HG03066 (cell line): Measurements from ENCODE around the gene ANTXR2.
"Not testable (repeated sequence)": the region's sequence is repeated elsewhere in the genome, so short reads cannot be mapped to it uniquely, and the experiment has no call there.

Experiments used
- ATAC-seq: cut with Tn5 transposase; IDR thresholded peaks from one replicate; pipeline ENCODE4 v1.9.1; 2021; ENCODE audit warnings: low read depth; ENCODE audit not compliant: unreplicated experiment

Gene ANTXR2

DNA sequence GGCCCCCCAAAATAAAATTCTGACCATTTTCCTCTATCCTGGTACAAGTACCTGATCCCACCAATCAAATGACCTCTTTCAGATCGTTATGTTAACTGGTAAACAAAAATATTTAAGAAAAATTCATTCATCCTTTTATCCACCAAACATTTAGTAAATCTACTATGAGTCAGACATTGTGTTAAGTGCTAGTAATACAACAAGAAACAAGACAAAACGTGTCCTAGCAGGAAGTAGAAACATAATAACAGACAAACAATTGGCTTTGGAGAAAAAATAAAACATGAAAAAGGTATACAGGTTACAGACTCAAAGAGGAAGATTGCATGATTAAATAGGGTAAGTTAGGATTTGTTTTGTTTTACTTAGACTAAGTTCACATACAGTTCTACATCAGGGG, 43.7 kb downstream of the ANTXR2 start:
- ATAC-seq, result no peak

DNA sequence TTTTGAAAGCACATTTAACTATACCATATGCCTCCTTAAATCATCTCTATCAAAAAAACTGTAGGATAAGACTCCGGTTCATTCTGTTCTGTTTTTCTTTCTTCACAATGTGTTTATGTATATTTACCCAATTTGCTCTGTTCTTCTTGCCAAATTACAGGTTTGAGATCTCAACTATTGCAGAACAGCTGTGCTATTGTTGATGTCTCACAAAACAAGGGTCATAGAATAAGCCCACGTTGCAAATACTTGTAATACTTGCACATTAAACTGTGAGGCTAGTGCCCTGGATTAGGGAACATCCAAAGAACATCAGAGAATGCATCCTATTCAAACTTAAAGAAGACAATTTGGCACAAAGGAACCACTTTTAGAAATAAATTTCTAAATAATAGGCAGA, 45.4 kb downstream of the ANTXR2 start:
- no peak for ATAC-seq

DNA sequence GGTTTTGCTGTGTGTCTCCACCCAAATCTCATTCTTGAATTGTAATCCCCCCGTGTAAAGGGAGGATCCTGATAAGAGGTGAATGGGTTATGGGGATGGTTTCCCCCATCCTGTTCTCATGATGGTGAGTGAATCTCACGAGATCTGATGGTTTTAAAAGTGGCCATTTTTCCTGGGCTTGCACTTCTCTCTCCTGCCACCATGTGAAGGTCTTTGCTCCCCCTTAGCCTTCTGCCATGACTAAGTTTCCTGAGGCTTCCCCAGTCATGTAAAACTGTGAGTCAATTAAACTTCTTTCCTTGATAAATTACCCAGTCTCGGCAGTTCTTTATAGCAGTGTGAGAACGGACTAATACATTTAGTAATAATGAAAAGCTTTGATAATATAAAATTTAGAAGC, 46.9 kb downstream of the ANTXR2 start:
- ATAC-seq, result no peak

DNA sequence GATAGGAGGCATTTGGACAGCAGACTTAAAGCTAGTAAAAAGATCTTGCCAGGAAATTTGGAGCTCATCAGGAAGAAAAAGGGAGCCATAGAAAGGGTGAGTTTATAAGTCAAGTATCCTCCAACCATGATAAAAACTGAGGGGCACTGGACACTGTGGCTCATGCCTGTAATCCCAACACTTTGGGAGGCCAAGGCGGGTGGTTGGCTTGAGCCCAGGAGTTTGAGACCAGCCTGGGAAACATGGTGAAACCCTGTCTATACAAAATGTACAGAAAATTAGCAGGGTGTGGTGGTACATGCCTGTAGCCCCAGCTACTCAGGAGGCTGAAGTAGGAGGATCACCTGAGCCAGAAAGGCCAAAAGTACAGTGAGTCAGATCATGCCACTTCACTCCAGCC, 48.7 kb downstream of the ANTXR2 start:
- no peak for ATAC-seq

DNA sequence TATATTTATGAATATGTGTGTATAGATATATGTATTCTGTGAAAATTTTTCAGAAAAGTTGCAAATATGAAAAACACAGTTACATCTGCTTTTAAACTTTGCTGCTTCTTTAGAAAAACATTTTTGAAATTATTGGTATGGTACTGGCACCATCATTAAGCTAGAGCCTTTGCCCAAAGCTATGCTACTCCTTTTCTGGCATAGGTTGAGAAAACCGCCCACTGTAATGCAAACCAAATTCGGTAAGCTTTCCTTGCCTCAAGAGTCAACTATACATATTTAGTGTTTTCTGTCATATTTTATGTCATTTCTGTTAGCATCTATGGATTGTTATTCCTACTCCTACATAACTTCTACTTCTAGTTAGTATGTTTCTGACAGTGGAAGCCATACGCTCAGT, 50.7 kb downstream of the ANTXR2 start:
- no peak for ATAC-seq

DNA sequence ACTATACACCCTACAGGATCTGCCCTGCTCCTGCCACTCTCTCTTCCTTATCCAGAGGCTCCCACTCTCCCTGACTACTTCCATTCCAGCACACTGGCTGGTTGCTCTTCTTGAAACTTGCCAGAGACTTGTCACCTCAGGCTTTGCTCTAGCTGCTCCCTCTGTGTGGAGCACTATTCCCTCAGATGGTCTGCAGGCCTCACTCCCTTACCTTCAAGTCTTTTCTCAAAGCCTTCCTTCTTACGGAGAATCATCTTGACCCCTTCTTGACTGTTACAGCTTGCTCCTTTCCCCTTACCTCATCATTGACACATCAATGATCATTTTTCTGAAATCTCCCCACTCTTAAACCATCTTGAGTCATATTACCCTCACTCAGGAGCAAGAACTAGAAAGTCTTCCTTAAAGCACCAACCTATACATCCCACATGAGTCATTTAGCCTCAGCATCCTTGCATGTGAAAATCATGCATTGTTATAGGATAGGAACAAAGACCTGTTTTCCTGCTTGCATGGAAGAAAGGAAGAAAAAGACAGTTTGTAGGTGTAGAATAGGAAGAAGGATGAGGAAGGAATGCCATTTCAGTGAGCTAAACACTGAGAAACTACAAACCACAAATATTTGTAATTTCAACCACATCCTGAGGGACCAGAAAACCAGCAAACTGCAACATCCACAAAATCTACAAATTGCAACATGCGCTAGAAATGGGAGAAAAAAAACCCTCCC, 55.7 kb downstream of the ANTXR2 start:
- no peak for ATAC-seq

DNA sequence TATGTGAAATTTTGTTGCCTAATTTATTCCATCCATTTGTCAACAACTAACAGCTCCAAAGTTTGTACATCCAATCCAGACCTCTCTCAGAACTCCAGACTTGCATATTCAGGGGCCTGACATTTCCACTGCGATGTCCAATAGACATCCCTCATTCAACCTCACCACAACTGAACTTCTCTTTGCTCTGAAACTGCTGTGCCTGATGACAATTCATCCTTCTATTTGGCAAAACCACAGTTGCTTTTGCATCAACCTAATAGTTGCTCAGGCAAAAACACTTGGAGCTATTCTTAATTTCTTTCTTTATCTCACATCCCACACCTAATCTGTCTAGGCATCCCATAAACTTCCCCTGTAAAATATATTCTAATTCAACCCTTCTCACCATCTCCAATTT, 56.5 kb downstream of the ANTXR2 start:
- no peak for ATAC-seq

DNA sequence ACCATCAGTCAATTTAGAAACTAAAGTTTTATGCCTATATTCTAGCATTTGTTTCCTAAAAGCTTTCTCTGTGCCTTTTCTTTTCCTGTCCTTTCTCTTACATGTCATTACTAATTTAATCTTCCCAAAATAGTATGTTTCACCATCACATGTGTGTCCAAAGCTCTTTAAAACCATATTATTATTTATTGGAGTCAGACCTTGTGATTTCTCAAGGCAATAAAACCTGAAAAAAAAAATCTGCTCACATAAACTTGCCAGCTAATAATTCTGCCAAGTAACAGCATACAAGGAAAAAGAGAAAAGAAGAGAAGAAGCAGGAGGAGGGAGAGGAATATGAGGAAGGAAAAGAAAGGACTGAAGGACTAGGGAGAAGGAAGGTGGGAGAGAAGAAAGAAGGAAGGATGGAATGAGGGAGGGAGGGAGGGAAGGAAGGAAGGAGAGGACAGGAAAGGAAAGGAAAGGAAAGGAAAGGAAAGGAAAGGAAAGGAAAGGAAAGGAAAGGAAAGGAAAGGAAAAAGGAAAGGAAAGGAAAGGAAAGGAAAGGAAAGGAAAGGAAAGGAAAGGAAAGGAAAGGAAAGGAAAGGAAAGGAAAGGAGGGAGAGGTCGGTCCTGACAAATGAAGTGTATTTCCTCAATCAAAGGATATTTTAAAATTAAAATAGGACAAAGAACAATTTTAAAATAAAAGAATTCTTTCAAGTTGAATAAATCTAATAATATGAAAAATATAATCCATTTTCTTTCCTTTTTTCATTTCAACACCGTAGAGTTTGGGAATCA, 57.4 kb downstream of the ANTXR2 start:
- no peak for ATAC-seq

DNA sequence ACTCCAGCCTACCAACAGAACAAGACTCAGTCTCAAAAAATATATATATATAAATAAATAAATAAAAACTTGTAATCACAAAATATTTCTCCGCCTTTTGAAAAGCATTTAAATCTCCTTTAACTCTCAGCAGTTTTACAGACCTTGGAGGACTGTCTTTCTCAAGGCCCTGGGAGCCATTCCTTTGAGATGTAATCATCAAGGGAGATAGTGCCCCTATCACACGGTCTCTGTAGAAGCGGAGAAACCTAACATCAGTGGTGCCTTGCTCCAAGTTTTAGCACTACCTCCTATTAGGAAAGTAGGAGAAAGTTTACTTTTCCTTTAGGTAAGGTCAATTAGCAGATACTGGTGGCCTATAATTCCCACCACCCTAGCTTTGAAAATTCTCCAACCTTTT, 58.5 kb downstream of the ANTXR2 start:
- no peak for ATAC-seq

DNA sequence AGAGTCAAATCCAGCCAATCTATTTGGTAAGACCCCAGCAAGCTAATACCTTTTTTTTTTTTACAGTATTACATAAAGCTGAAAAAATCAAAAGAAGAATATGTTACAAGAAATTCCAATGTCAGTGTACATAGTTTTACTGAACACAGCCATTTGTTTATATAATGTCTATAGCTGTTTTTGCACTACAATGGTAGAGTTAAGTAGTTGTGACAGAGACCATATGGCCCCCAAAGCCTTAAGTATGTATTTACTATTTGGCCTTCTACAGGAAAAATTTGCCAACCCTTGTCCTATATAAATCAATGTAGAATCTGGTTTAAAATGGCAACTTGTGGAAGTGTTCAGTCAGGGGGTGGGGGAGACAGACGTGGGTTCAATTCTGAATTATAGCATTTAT, 60.7 kb downstream of the ANTXR2 start:
- no peak for ATAC-seq

DNA sequence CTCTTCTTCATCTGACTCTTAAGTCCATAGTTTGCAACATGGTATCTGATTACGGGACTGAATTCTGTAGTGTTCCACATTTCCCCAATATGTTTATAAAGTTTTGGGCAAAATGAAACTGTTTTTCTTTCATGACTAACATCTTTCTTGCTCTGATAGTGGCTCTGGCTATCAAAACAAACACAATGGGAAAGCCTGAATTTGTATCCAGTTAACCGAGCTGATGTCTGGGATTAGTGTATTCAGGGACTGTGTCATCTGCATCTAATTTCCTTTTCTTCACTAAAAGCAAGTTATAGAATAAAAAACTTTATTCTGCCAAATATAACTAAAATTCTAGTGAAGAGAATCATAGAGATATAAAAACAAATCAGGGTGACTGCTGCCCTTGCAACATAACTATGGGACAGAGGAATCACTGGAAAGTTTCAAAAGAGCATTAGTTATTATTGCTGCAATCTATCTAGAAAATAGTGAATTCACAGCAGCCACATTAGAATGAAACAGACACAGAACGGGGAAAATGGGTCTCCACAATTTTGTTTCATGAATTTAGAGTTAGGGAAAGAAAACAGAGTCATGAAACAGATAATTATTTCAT, 61.3 kb downstream of the ANTXR2 start:
- ATAC-seq, result no peak

DNA sequence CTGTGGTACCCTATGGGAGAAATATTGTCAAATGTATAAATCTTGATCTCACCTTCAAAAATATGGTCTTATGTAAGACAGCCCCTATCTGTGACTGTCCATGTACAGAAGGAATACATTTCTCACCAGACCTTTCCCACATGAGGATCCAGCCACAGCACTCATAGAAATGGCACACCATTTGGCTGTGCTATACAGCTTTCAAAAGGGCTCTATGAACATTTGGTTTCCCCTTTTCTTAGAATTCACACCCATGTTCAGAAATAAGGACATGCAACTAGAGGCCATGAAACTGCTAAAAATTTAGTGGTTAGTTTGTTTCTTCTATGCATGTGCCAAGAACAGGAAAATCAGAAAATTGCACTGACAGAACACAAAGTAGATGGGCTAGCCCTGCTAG, 62.7 kb downstream of the ANTXR2 start:
- no peak for ATAC-seq

DNA sequence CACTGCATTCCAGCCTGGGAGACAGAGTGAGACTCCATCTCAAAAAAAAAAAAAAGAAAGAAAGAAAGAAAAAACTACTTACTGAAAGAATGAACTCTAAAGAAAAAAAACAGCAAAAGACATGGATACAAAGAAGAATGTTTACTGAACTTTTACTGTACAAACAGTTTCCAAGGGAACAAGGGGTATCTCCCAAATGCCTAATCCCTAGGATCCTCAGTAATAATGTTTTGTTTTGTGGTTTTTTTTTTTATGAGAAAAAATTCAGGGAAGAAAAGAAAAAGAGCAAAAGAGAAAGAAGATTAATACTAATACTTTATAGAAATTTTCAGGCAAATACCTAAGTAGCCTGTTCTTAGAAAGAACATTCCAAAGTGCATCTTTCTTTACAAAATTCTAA, 63.2 kb downstream of the ANTXR2 start:
- no peak for ATAC-seq

DNA sequence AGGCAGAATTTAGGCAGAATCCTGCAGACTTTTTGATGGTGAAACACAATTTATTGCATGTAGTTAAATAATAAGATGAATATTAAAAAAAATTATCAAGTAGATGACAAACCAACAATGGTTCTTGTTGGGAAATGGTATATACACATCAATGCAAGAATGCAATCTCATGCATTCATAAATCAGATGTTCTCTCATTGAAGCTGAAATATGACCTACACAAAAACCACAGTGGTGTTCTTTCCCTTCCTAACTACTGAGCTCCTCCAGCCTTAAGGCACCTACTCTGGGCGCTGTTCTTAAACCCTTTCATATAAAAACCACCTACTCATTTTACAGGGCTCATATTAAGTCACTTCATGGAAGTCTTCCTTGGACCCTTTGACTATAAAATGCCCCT, 64.1 kb downstream of the ANTXR2 start:
- ATAC-seq, result no peak

DNA sequence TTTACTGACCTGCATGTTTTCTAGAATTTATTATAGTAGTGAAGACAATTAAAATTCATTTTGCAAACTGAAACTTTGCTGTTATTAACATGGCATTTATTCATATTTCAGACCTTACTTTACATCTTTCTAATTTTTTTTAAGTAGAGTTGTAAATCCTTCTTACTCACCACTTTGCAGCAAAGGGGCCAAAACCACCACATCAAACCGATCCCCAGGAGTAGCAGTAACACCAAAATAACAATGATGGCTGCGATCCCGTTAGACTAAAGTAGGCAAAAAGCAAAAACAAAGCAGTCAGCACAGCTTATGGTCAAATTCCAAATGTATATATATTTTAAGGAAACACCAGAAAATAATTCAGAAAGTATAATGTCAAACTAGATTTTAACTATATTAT, 64.7 kb downstream of the ANTXR2 start:
- ATAC-seq, result no peak

DNA sequence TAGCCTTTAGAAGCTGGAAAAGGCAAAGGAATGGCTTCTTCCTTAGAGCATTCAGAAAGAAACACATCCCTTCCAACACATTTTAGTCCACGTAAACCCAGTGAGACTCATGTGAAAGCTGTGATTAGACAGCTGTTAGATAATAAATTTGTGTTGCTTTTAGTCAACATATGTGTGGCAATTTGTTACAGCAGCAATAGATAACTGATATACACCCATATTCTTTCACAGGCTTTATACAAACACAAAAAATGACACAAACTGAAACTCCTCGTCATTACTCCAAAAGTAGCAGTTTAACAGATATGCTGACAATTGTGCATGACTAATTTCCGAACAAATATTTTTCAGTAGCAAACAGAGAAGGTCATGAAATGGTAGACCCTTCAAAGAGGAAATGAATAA, 65.3 kb downstream of the ANTXR2 start:
- ATAC-seq, result no peak

DNA sequence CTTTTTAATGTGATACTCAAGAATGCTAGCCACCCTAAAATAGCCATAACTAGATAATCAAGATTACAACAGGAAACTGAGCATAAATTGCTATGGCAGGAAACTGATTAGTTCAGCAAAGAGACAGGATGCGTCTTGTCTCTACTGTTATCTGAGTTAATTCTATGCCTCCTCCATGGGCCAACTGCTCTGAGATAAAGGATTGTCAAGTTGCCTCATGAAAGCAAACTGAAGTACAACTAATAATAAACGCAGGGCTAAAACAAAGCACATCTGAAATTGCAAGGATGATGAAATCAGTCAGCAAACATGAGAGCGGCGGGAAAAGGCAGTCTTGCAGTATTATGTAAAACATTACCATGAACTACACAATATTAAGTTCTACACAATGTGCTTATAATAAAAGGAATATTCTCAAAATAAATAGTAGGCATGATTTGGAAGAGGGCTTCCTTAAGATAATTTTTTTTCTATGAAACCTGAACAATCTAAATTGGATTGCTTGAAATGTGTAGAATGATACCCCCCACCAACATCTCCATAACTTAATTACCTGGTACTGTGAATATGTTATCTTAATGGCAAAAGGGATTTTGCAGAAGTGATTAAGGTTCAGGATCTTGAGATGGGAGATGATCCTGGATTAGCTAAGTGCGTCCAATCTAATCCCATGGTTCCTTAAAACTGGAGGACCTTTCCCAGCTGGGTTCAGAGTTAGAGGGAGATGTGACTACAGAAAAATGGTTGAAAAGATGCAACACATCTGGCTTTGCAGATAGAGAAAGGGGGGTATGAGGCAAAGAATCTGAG, 65.9 kb downstream of the ANTXR2 start:
- ATAC-seq, result no peak

DNA sequence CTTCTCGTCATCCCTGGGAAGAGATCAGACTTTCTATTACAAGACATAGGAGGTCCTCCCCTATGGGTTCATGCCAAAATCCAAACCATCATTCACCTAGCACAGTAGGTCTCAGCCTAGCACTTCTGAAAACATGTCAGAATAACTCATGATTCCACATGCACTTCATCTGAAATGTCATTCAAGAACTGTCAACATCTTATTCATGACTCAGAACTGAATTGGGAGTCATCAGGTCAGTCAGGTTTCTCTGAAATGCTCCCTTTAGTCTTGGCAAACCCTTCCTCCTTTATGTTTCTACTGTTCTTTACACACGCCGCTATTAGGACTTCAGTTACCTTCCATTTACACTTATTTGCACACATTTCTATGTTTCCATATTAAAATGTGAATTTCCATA, 67.2 kb downstream of the ANTXR2 start:
- no peak for ATAC-seq

DNA sequence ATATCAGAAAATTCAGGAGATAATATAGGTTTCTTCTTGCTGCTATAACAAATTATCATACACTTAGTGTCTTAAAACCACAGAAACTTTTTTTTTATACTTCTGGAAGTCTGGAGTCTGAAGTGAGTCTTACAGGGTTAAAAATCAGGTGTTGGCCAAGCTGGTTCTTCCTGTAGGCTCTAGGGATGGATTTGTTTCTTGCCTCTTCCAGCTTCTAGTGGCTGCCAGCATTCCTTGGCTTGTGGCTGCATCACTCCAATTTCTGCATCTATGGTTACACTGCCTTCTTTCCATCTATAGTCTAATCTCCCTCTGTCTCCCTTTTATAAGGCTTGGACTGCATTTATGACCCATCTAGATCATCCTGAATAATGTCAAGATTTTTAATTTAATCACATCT, 68.7 kb downstream of the ANTXR2 start:
- ATAC-seq, result no peak

DNA sequence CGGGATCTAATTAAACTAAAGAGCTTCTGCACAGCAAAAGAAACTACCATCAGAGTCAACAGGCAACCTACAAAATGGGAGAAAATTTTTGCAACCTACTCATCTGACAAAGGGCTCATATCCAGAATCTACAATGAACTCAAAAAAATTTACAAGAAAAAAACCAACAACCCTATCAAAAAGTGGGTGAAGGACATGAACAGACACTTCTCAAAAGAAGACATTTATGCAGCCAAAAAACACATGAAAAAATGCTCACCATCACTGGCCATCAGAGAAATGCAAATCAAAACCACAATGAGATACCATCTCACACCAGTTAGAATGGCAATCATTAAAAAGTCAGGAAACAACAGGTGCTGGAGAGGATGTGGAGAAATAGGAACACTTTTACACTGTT, 70.5 kb downstream of the ANTXR2 start:
- ATAC-seq, result not testable (repeated sequence)

DNA sequence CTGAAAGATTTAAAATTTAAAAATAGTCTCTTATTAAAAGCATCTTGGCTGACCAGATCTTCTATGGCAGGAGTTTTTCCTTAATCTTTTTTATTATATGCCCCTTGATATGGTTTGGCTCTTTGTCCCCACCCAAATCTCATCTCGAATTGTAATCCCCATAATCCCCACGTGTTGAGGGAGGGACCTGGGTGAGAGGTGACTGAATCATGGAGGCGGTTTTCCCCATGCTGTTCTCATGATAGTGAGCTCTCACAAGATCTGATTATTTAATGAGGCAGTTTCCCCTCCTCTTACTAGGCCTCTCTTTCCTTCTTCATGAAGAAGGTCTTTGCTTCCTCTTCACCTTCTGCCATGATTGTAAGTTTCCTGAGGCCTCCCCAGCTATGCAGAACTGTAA, 74.0 kb downstream of the ANTXR2 start:
- ATAC-seq, result not testable (repeated sequence)
